Spinal cord (tissue), 10 donors: ENCODE data around the gene SFMBT1. TPM values are rescaled to one million over a fixed set of nuclear protein-coding genes. Genes with fewer than 3 reads are reported as not detected.

Source experiments
- DNase-seq, 6 donors: peaks; one replicate each; pipeline versions ENCODE4 v3.0.0 to v3.0.0-alpha.2; 2013 to 2015; ENCODE audit warnings: low spot score in 6 of 6, low read depth in 4 of 6
- H3K27ac ChIP-seq: one replicate; pipeline ENCODE4 v1.5.1; 2013; ENCODE audit warnings: low read depth, low read length, control low read depth
- H3K27me3 ChIP-seq: one replicate; pipeline ENCODE4 v1.6.1; 2013; ENCODE audit warnings: low read length; ENCODE audit not compliant: control insufficient read depth, insufficient read depth
- H3K36me3 ChIP-seq: one replicate; pipeline ENCODE4 v1.6.1; 2013; ENCODE audit warnings: low read length; ENCODE audit not compliant: control insufficient read depth, insufficient read depth
- H3K4me1 ChIP-seq: one replicate; pipeline ENCODE4 v1.6.1; 2013; ENCODE audit warnings: low read length; ENCODE audit not compliant: control insufficient read depth, insufficient read depth
- H3K4me3 ChIP-seq: one replicate; pipeline ENCODE4 v1.5.1; 2013; ENCODE audit warnings: low read depth, low read length, control low read depth
- H3K9me3 ChIP-seq: one replicate; pipeline ENCODE4 v1.6.1; 2013; ENCODE audit warnings: low read length; ENCODE audit not compliant: control insufficient read depth, insufficient read depth
- WGBS: methylation state at CpG from one replicate; pipeline ENCODE4 v1.1.5; 2013; ENCODE audit warnings: missing lambda C conversion rate; ENCODE audit not compliant: insufficient coverage; 5-methylcytosine and 5-hydroxymethylcytosine counted together
- polyA plus RNA-seq, 2 donors: library from polyadenylated mRNA; unstranded; fragments of 120-200 nt; gene quantifications; one replicate each; pipeline ENCODE4 v1.2.1, GENCODE V29; 2013; ENCODE audit not compliant: insufficient read length in 2 of 2
- total RNA-seq, 2 donors: library from RNA; depleted of rRNA in 1 of 2; stranded (reverse); fragments of 120-200 nt in 1 of 2; fragments of >200 nt in 1 of 2; gene quantifications; one replicate each; pipeline versions ENCODE4 v1.2.3 to v1.2.4, GENCODE V29; 2013 to 2014
- donor health status: healthy.

SFMBT1 gene
- total and polyA plus RNA-seq, 4 donors, result 10.0 to 16.9 (median 12.9) TPM

GRCh38 chr3:52856666-52857065, 189.2 kb downstream of the SFMBT1 start:
- peaks cover 9% of the 10 kb centered on the region for H3K4me1 ChIP-seq
- DNase-seq, result no peak
- H3K4me3 ChIP-seq, result no peak overlapping the region
- no peaks in the 10 kb centered on the region for H3K27me3 ChIP-seq
- peaks cover 8% of the 10 kb centered on the region for H3K36me3 ChIP-seq
- no peak overlapping the region for H3K27ac ChIP-seq
- 72% methylated on average over 4 of the region's 5 CpGs for WGBS
- H3K9me3 ChIP-seq, result no peaks in the 10 kb centered on the region

- no peak overlapping the region for H3K4me3 ChIP-seq
- 100% methylated on average over 1 of the region's 2 CpGs for WGBS
- peaks cover 9% of the 10 kb centered on the region for H3K4me1 ChIP-seq
- H3K36me3 ChIP-seq, result peaks cover 16% of the 10 kb centered on the region
- H3K27ac ChIP-seq, result no peak overlapping the region
- H3K9me3 ChIP-seq, result no peaks in the 10 kb centered on the region
- H3K27me3 ChIP-seq, result no peaks in the 10 kb centered on the region
- DNase-seq, result no peak
Observed at GRCh38 chr3:52854013-52854412, 191.9 kb downstream of the SFMBT1 start.

Other genes with a start within 250 kb of the SFMBT1 start
- 10 to 100 TPM; 11.2 to 41.9 TPM for gene ITIH4, start 215.4 kb downstream of the SFMBT1 start, total RNA-seq
- 10 to 100 TPM in 1 of 2 donors, 1 to 10 TPM in 1; 6.4 to 28.9 TPM for gene ITIH4, start 215.4 kb downstream of the SFMBT1 start, polyA plus RNA-seq
- gene MUSTN1, start 211.1 kb downstream of the SFMBT1 start, total RNA-seq, result 100 to 1,000 TPM in 1 of 2 donors, 1 to 10 TPM in 1; 4.5 to 189 TPM
- gene MUSTN1, start 211.1 kb downstream of the SFMBT1 start, polyA plus RNA-seq, result 10 to 100 TPM in 1 of 2 donors, under 1 TPM in 1; 0.65 to 14.2 TPM
- 10 to 100 TPM; 16.3 to 65.6 TPM for gene STIMATE, start 148.5 kb downstream of the SFMBT1 start, total RNA-seq
- 10 to 100 TPM; 20.4 to 24.0 TPM for gene STIMATE, start 148.5 kb downstream of the SFMBT1 start, polyA plus RNA-seq
- gene RFT1, start 84.4 kb upstream of the SFMBT1 start, total RNA-seq, result 10 to 100 TPM; 10.8 to 13.4 TPM
- 10 to 100 TPM; 16.1 to 18.3 TPM for gene RFT1, start 84.4 kb upstream of the SFMBT1 start, polyA plus RNA-seq
- 10 to 100 TPM in 1 of 2 donors, 1 to 10 TPM in 1; 2.9 to 10.0 TPM for gene PRKCD, start 115.1 kb upstream of the SFMBT1 start, total RNA-seq
- gene PRKCD, start 115.1 kb upstream of the SFMBT1 start, polyA plus RNA-seq, result 10 to 100 TPM; 12.5 to 15.0 TPM
- gene TKT, start 209.9 kb upstream of the SFMBT1 start, total RNA-seq, result 100 to 1,000 TPM; 118 to 132 TPM
- gene TKT, start 209.9 kb upstream of the SFMBT1 start, polyA plus RNA-seq, result 100 to 1,000 TPM; 165 to 170 TPM